OCI-LY7 (cell line): ENCODE data around the gene SMIM35. TPM values are rescaled to one million over a fixed set of nuclear protein-coding genes. Genes with fewer than 3 reads are reported as not detected.

Experiments used
- BruUV-seq: library from RNA; stranded (reverse); fragments of 400-500 nt; replicated peaks from 2 replicates; lab custom pipeline; 2021; lab: Mats Ljungman, UMichigan
- CTCF ChIA-PET: fragments of 300-600 bp; sonication (Branson Sonifier 250); formaldehyde crosslinking; loops from one replicate; lab custom pipeline; 2022; ENCODE audit warnings: antibody characterized with exemption; ENCODE audit not compliant: unreplicated experiment; lab: Charles Lee
- POLR2A ChIA-PET: fragments of 300-600 bp; sonication (Branson Sonifier 250); formaldehyde crosslinking; loops from one replicate; lab custom pipeline; 2022; ENCODE audit warnings: antibody characterized with exemption; lab: Charles Lee
- DNase-seq: peaks from one replicate; pipeline ENCODE4 v3.0.0-alpha.2; 2015; ENCODE audit warnings: low spot score
- H2AFZ ChIP-seq: fragments of 200-600 bp; sonication (generic), shearing (Covaris generic); 2 replicates; pipeline ENCODE4 v1.6.1; 2014; ENCODE audit warnings: mild to moderate bottlenecking, antibody characterized with exemption, low read length, moderate library complexity
- H3K27ac ChIP-seq: fragments of 200-600 bp; sonication (generic); 2 replicates; pipeline ENCODE4 v1.5.1; 2014; ENCODE audit warnings: mixed run types, low read depth, mild to moderate bottlenecking, moderate library complexity, low read length, inconsistent platforms; ENCODE audit not compliant: poor library complexity, severe bottlenecking
- H3K36me3 ChIP-seq: fragments of 200-600 bp; sonication (generic); 2 replicates; pipeline ENCODE4 v1.6.1; 2014; ENCODE audit warnings: mild to moderate bottlenecking, antibody characterized with exemption, low read length, moderate library complexity, mixed read lengths; ENCODE audit not compliant: insufficient read depth
- H3K4me1 ChIP-seq: fragments of 200-600 bp; sonication (generic); 2 replicates; pipeline ENCODE4 v1.5.1; 2014; ENCODE audit warnings: mild to moderate bottlenecking, low read length; ENCODE audit not compliant: insufficient read depth, poor library complexity, severe bottlenecking
- H3K4me2 ChIP-seq: fragments of 200-600 bp; sonication (generic); 2 replicates; pipeline ENCODE4 v1.6.1; 2014; ENCODE audit warnings: mild to moderate bottlenecking, low read length
- H3K4me3 ChIP-seq: fragments of 200-600 bp; sonication (generic); 2 replicates; pipeline ENCODE4 v1.5.1; 2014; ENCODE audit warnings: mild to moderate bottlenecking, low read depth, low read length; ENCODE audit not compliant: poor library complexity, severe bottlenecking
- H3K79me2 ChIP-seq: fragments of 200-600 bp; sonication (generic); 2 replicates; pipeline ENCODE4 v1.6.1; 2016; ENCODE audit warnings: low read depth, mild to moderate bottlenecking, low read length, moderate library complexity, mixed read lengths; ENCODE audit not compliant: insufficient read depth
- H3K9me2 ChIP-seq: fragments of 200-600 bp; sonication (generic); 2 replicates; pipeline ENCODE4 v1.6.1; 2016; ENCODE audit warnings: mild to moderate bottlenecking, low read length, mixed read lengths; ENCODE audit not compliant: insufficient read depth
- H3K9me3 ChIP-seq: fragments of 200-600 bp; sonication (generic); 2 replicates; pipeline ENCODE4 v1.6.1; 2014; ENCODE audit warnings: mild to moderate bottlenecking, mixed run types, low read length, mixed read lengths
- H4K20me1 ChIP-seq: fragments of 200-600 bp; sonication (generic); 2 replicates; pipeline ENCODE4 v1.6.1; 2014; ENCODE audit warnings: mild to moderate bottlenecking, antibody characterized with exemption, low read length, moderate library complexity, mixed read lengths; ENCODE audit not compliant: insufficient read depth
- EZH2phosphoT487 ChIP-seq: fragments of 200-600 bp; sonication (generic); IDR thresholded peaks from 2 replicates; pipeline ENCODE4 v1.6.1; 2018; ENCODE audit warnings: low read depth, borderline replicate concordance, mild to moderate bottlenecking, mixed run types, antibody characterized with exemption, low read length, moderate library complexity, mixed read lengths
- intact Hi-C: fragments of 100-400 bp; cut with micrococcal nuclease; formaldehyde crosslinking; loops from one replicate; pipeline ENCODE4 v1.10.0; 2022; ENCODE audit not compliant: unreplicated experiment
- total RNA-seq, 2 experiments: library from RNA; depleted of rRNA in 1 of 2; stranded (reverse); fragments of >200 nt in 1 of 2; shearing (Covaris generic) in 1 of 2; gene quantifications; 2 replicates each; pipeline ENCODE4 v1.2.3, GENCODE V29; 2014 to 2022
- TF ChIP-seq, protein P1 (sequence below): fragments of 200-600 bp; sonication (generic); conservative IDR thresholded peaks from 2 replicates; pipeline ENCODE4 v1.5.1; 2014; ENCODE audit warnings: mild to moderate bottlenecking, antibody characterized with exemption, low read length, moderate library complexity, mixed read lengths

Gene SMIM35
- total RNA-seq, 2 experiments from 2014 or later, result 0.06 to 0.67 TPM

- POLR2A ChIA-PET, result interaction anchor here (0.5 to 1.0 kb wide), 4 partner anchors 12 to 839 kb away, joined by 4 to 6 read pairs (median 4); no protein-coding TSS in a partner anchor
- Histone ChIP-seq H3K4me3 (no peak overlapping the region), H3K9me2 (no peaks in the 10 kb centered on the region), H3K9me3 (no peaks in the 10 kb centered on the region), H3K27ac (no peak overlapping the region), H3K79me2 (no peaks in the 10 kb centered on the region), H2AFZ (no peak overlapping the region), H3K4me2 (no peak overlapping the region), H3K36me3 (no peaks in the 10 kb centered on the region), H3K4me1 (peaks cover 12% of the 10 kb centered on the region), H4K20me1 (no peaks in the 10 kb centered on the region)
- TF ChIP-seq EZH2phosphoT487, result no peak
- TF ChIP-seq, protein P1, sequence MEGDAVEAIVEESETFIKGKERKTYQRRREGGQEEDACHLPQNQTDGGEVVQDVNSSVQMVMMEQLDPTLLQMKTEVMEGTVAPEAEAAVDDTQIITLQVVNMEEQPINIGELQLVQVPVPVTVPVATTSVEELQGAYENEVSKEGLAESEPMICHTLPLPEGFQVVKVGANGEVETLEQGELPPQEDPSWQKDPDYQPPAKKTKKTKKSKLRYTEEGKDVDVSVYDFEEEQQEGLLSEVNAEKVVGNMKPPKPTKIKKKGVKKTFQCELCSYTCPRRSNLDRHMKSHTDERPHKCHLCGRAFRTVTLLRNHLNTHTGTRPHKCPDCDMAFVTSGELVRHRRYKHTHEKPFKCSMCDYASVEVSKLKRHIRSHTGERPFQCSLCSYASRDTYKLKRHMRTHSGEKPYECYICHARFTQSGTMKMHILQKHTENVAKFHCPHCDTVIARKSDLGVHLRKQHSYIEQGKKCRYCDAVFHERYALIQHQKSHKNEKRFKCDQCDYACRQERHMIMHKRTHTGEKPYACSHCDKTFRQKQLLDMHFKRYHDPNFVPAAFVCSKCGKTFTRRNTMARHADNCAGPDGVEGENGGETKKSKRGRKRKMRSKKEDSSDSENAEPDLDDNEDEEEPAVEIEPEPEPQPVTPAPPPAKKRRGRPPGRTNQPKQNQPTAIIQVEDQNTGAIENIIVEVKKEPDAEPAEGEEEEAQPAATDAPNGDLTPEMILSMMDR, result no peak
- CTCF ChIA-PET, result no interaction called here
- no TSS peak for BruUV-seq
- DNase-seq, result no peak
- intact Hi-C loops, result no loop called here
Observed at GRCh38 chr11:118054712-118055640, 31.8 kb downstream of the SMIM35 start.

GRCh38 chr11:118052581-118053206 is 34.1 kb downstream of the SMIM35 start:
- DNase-seq, result no peak
- TF ChIP-seq, protein P1, result no peak
- TF ChIP-seq EZH2phosphoT487, result no peak
- Histone ChIP-seq H4K20me1 (no peaks in the 10 kb centered on the region), H3K79me2 (no peaks in the 10 kb centered on the region), H3K4me3 (no peak overlapping the region), H3K27ac (no peak overlapping the region), H3K4me1 (peaks cover 12% of the 10 kb centered on the region), H3K4me2 (no peak overlapping the region), H3K36me3 (no peaks in the 10 kb centered on the region), H2AFZ (no peak overlapping the region), H3K9me3 (no peaks in the 10 kb centered on the region), H3K9me2 (no peaks in the 10 kb centered on the region)
- ChIA-PET POLR2A (interaction anchor here (0.5 to 1.0 kb wide), 3 partner anchors 11 to 102 kb away, joined by 3 to 6 read pairs (median 3); no protein-coding TSS in a partner anchor), CTCF (interaction anchor here (0.6 to 1.6 kb wide), 12 partner anchors 65 to 1740 kb away, joined by 3 to 10 read pairs (median 3); no protein-coding TSS in a partner anchor)
- no TSS peak for BruUV-seq
- intact Hi-C loops, result loop anchor here (1.0 to 2.0 kb wide), 7 partner anchors 42 to 245 kb away; partner anchors contain the start of gene IL10RA
